HG03378 (cell line): ENCODE measurements around the gene ANKRD13D.

ENCODE experiments used
- ATAC-seq: cut with Tn5 transposase; IDR thresholded peaks from one replicate; pipeline ENCODE4 v1.9.1; 2021; ENCODE audit warnings: mild to moderate bottlenecking, moderate library complexity; ENCODE audit not compliant: unreplicated experiment

ANKRD13D gene

DNA sequence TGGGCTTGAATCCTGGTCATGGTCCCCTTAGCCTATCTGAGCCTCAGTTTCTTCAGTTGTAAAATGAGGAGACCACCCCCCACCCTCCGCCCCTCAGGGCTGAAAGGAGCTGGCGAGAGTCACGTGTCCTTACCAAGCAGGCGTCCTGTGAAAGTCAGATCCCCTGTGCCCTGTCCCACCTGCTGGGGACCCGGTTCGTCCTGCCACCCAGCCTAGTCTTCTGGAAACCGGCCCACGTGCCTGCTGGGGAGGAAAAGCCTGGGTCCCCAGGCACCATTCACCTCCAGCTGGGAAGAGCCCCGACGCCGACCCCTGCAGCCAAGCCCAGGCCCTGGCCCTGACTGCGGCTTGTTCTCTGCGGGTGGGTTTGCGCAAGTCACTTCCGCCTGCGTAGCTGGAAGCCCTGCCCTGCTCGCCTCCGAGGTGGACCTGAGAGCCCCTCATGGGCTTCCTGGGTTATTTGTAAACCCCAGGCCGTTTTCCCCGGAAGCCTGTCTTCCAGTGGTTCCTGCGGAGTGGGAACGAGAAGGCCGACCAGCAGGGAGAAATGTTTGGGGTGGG, 13.5 kb downstream of the ANKRD13D start:
- ATAC-seq = no peak

DNA sequence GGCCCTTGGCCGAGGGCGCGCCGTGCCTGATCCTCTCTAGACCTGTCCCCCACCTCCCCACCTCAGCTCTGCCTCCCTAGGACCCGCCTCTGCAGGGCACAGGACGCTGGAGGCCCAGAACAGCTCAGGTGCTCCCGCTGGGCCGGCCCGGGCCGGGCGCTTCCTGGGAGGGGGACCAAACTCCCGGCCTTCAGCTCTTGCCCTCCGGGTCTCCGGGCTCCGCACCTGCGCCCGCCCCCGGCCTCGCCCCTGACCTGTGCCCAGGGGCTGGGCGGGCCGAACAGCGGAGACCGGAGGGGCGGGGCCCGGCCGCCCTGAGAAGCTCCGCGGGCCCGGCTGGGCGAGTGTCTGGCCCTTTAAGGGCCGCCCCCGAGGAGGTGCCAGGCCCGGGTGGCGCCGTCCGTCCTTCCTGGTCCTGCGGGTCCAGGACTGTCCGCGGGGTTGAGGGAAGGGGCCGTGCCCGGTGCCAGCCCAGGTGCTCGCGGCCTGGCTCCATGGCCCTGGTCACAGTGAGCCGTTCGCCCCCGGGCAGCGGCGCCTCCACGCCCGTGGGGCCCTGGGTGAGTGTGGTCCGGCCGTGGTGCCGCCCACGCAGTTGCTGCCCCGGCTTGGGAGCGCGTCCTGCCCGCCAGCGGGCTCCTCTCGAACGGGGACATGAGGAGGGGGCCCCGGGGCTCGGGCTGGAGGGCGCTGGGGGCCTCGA, 14.2 kb downstream of the ANKRD13D start, which contains the start of gene SSH3:
TSS of gene SSH3 (plus strand) at position 399 of the 703 bp plus-strand sequence. CDS start at position 495, 96 bp downstream.
- no peak for ATAC-seq

DNA sequence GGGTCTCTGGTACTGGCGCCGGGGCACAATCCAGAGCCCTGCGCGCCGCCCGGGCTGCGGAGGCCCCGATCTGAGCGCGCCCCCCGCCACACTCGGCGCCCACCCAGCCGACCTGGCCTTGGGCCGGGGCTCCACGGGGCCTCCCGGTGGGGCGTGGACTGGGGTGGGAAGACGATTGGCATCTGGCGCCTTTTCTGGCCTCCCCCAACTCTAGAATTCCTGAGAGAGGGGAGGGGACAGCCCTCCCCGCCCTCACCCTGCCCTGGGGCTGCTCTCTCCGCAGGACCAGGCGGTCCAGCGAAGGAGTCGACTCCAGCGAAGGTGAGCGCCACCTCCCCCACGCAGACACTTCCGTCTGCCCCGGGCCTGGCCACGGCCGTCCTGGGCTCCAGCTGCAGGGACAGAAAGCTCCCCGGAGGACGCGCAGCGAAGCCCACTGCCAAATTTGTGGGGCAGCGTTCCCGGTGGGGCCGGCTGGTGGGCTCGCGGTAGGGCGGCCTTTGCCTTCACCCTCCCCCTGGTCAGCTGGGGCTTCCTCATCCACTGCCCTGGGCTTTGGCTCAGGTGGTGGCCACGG, 14.8 kb downstream of the ANKRD13D start:
- no peak for ATAC-seq

DNA sequence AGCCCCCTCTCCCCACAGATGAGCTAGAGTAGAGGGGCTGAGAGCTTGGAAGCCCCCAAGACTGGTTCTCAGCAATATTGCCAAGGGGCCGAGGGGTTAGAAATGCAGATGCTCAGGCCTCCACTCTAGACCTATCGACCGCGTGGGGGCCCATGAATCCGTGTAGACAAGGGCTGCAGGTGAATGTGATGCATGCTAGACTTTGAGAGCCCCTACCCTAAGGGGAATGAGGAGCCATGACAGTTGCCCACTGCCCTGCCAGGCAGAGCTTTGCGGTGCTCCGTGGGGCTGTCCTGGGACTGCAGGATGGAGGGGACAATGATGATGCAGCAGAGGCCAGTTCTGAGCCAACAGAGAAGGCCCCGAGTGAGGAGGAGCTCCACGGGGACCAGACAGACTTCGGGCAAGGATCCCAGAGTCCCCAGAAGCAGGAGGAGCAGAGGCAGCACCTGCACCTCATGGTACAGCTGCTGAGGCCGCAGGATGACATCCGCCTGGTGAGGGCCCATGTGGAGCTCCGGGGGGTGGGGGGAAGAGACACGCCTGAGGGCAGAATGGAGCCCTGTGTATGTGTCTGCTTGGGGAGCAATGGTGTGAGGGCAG, 15.5 kb downstream of the ANKRD13D start:
- no peak for ATAC-seq

- ATAC-seq = no peak
Measured at GRCh38 chr11:67306769-67307544, 17.9 kb downstream of the ANKRD13D start.

DNA sequence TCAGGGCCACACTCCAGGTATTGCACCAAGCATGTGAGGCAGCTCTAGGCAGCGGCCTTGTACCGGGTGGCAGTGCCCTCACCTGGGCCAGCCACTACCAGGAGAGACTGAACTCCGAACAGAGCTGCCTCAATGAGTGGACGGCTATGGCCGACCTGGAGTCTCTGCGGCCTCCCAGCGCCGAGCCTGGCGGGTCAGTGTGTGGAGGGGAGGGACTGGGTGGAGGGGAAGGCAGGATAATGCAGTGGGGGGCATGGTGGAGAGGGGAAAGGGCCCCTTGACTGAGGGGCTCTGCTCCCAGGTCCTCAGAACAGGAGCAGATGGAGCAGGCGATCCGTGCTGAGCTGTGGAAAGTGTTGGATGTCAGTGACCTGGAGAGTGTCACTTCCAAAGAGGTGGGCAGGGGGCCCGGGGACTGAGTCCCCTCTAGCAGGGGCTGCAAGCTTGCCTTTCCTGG, 18.5 kb downstream of the ANKRD13D start:
- ATAC-seq = no peak

GRCh38 chr11:67308031-67308866, 19.1 kb downstream of the ANKRD13D start:
- no peak for ATAC-seq

GRCh38 chr11:67309166-67309565, 20.1 kb downstream of the ANKRD13D start:
- ATAC-seq = no peak

DNA sequence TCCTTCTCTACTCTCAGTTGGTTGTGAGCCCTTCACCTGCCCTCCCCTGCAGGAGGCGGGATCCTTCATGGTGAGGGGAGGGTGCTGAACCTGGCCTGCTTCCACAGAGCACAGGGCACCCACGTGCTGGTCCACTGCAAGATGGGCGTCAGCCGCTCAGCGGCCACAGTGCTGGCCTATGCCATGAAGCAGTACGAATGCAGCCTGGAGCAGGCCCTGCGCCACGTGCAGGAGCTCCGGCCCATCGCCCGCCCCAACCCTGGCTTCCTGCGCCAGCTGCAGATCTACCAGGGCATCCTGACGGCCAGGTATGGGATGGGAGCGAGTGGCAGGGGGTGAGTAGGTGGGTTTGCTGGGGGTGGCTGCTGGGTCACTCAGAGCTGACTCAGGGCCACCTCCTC, 20.6 kb downstream of the ANKRD13D start:
- no peak for ATAC-seq

GRCh38 chr11:67310246-67311050, 21.3 kb downstream of the ANKRD13D start:
- ATAC-seq = no peak

- no peak for ATAC-seq
Measured at GRCh38 chr11:67311051-67311555, 22.0 kb downstream of the ANKRD13D start.

- no peak for ATAC-seq
Measured at GRCh38 chr11:67311556-67312082, 22.5 kb downstream of the ANKRD13D start.

- no peak for ATAC-seq
Measured at GRCh38 chr11:67312187-67313021, 23.3 kb downstream of the ANKRD13D start.

- no peak for ATAC-seq
Measured at GRCh38 chr11:67313125-67313890, 24.2 kb downstream of the ANKRD13D start.

- ATAC-seq = no peak
Measured at GRCh38 chr11:67314218-67314617, 25.1 kb downstream of the ANKRD13D start.

DNA sequence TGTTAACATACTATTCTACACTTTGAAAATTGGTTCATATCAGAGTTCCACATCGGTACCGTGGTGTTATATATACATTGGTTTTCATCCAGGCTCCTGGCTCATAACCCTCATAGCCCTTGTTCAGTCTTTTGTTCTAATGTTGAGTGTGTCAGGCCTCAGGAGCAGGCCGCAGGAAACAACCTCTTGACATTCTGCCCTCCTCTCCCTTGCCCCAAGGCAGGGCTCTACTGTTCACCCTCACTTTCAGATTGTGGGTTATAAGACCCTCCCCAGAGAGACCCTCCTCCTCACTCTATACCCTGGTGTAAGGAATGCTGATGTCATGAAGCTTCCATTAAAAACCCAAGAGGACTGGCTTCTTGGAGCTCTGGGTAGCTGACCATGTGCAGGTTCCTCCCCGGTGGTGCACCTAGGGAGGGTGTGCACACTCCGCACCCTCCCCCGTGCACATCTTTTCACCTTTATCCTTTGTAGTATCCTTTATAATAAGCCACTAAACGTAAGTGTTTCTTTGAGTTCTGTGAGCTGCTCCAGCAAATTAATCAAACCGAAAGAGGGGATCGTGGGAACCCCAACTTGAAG, 26.3 kb downstream of the ANKRD13D start:
- ATAC-seq = no peak

GRCh38 chr11:67316882-67317204, 27.7 kb downstream of the ANKRD13D start:
- ATAC-seq = no peak
